ENCODE results near the gene SLC4A1AP. TPM values are rescaled to one million over a fixed set of nuclear protein-coding genes. Genes with fewer than 3 reads are reported as not detected.
A peak's percentile ranks its signal among the peaks of the same experiment; 100 is the strongest.

Gene SLC4A1AP
- total RNA-seq, 1 experiment from 2014 or later: 19.8 TPM

GRCh38 chr2:27627963-27628766 lies 35.5 kb upstream of the SLC4A1AP start:
- DNase-seq (ENCODE audit: low read depth, low spot score): peak; percentile 18
- peak overlapping the region; percentile 88 for H3K9ac ChIP-seq (ENCODE audit: low read length)
- no peak for TF ChIP-seq ZNF274 (IDR thresholded peaks at IDR 0.05; ENCODE audit: low read depth, low read length)
- TF ChIP-seq, protein P1, sequence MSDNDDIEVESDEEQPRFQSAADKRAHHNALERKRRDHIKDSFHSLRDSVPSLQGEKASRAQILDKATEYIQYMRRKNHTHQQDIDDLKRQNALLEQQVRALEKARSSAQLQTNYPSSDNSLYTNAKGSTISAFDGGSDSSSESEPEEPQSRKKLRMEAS (IDR thresholded peaks at IDR 0.05): no peak
- TF ChIP-seq ZFX (IDR thresholded peaks at IDR 0.05): no peak
- TF ChIP-seq RAD21 (IDR thresholded peaks at IDR 0.05; ENCODE audit: low read depth): peak; percentile 14; the same call in 1 of the 2 replicates
- TF ChIP-seq FOSL1 (IDR thresholded peaks at IDR 0.05; ENCODE audit: low read depth): peak; percentile 63; the same call in 1 of the 2 replicates
- no peak for TF ChIP-seq CBX3 (IDR thresholded peaks at IDR 0.05; ENCODE audit: low read depth)
- TF ChIP-seq, protein P2, sequence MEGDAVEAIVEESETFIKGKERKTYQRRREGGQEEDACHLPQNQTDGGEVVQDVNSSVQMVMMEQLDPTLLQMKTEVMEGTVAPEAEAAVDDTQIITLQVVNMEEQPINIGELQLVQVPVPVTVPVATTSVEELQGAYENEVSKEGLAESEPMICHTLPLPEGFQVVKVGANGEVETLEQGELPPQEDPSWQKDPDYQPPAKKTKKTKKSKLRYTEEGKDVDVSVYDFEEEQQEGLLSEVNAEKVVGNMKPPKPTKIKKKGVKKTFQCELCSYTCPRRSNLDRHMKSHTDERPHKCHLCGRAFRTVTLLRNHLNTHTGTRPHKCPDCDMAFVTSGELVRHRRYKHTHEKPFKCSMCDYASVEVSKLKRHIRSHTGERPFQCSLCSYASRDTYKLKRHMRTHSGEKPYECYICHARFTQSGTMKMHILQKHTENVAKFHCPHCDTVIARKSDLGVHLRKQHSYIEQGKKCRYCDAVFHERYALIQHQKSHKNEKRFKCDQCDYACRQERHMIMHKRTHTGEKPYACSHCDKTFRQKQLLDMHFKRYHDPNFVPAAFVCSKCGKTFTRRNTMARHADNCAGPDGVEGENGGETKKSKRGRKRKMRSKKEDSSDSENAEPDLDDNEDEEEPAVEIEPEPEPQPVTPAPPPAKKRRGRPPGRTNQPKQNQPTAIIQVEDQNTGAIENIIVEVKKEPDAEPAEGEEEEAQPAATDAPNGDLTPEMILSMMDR (IDR thresholded peaks at IDR 0.05 in 2 of 3, conservative IDR thresholded peaks at IDR 0.05 in 1 of 3; ENCODE audit: borderline replicate concordance in 1 of 3, insufficient read depth in 1 of 3, low read depth in 2 of 3, low read length in 2 of 3): no peak
- TF ChIP-seq EZH2phosphoT487 (IDR thresholded peaks at IDR 0.05; ENCODE audit: borderline replicate concordance): no peak
- TF ChIP-seq EGR1 (IDR thresholded peaks at IDR 0.05; ENCODE audit: low read depth): no peak
- TF ChIP-seq SRF (IDR thresholded peaks at IDR 0.05; ENCODE audit: low read depth): no peak
- no peak for TF ChIP-seq REST (IDR thresholded peaks at IDR 0.05; ENCODE audit: low read depth)
- no peak for TF ChIP-seq ATF3 (IDR thresholded peaks at IDR 0.05)
- 0 out of 2 replicates have a peak, but pooled peaks have one; percentile 14 for TF ChIP-seq CEBPB (IDR thresholded peaks at IDR 0.05; ENCODE audit: low read depth)
- TF ChIP-seq SP1 (IDR thresholded peaks at IDR 0.05; ENCODE audit: low read depth): no peak; the same call in 1 of the 2 replicates
- no peak for TF ChIP-seq TCF7L2 (IDR thresholded peaks at IDR 0.05; ENCODE audit: borderline replicate concordance, extremely low read depth, insufficient read depth, insufficient read length)
- no peak for TF ChIP-seq SIN3A (IDR thresholded peaks at IDR 0.05; ENCODE audit: low read depth)
- TF ChIP-seq JUND (IDR thresholded peaks at IDR 0.05): peak; percentile 46; the same call in 1 of the 2 replicates
- peaks cover 9 to 24% of the 10 kb centered on the region in 2 experiments for H3K4me1 ChIP-seq (ENCODE audit: control insufficient read depth in 1 of 2, insufficient read depth in 2 of 2, low read length in 2 of 2)
- ChIA-PET RAD21 (ENCODE audit: low non-redundant PET in 1 of 2, low total read pairs in 2 of 2, uncharacterized antibody in 2 of 2, unreplicated experiment in 2 of 2) (interaction anchor here in 1 of 2 experiments (0.8 kb wide), 1 partner anchor 199 kb away, joined by 3 read pairs; no protein-coding TSS in a partner anchor), POLR2A (interaction anchor here (0.9 kb wide), 1 partner anchor 45 kb away, joined by 3 read pairs; the partner anchor contains the start of gene ZNF512), CTCF (interaction anchor here (1.0 kb wide), 1 partner anchor 55 kb away, joined by 4 read pairs; no protein-coding TSS in a partner anchor)
- peak overlapping the region; percentile 97 for H3K4me2 ChIP-seq (ENCODE audit: low read length)
- ATAC-seq: peak; percentile 53
- peaks cover 14% of the 10 kb centered on the region for H3K79me2 ChIP-seq (ENCODE audit: insufficient read depth, low read length)
- intact Hi-C loops (cut with micrococcal nuclease): loop anchor here (2.0 to 10.0 kb wide), 2 partner anchors 183 to 219 kb away; partner anchors contain the start of genes KRTCAP3 and PPM1G
- H4K20me1 ChIP-seq (ENCODE audit: insufficient read depth): no peaks in the 10 kb centered on the region
- no peak overlapping the region for H2AFZ ChIP-seq (ENCODE audit: low read depth, low read length, poor library complexity, severe bottlenecking)
- H3K27ac ChIP-seq (ENCODE audit: low read depth, low read length): peak overlapping the region; percentile 46
- peaks cover 14 to 17% of the 10 kb centered on the region in 2 experiments; a peak in 2 of 4 replicates for H3K36me3 ChIP-seq (ENCODE audit: control insufficient read depth in 1 of 2, insufficient read depth in 2 of 2, low read length in 2 of 2)
- H3K9me2 ChIP-seq (ENCODE audit: insufficient read depth): no peaks in the 10 kb centered on the region
- H3K9me3 ChIP-seq (ENCODE audit: control insufficient read depth in 1 of 2, insufficient read depth in 1 of 2, low read depth in 1 of 2, low read length in 2 of 2): no peaks in the 10 kb centered on the region
- TSS peak; percentile 71 for BruUV-seq (replicated peaks)
- H3K4me3 ChIP-seq (replicated peaks in 1 of 2; ENCODE audit: low read depth in 1 of 2, low read length in 2 of 2): peak overlapping the region; percentile 91 to 93
- no peaks in the 10 kb centered on the region for H3K27me3 ChIP-seq (ENCODE audit: insufficient read depth, low read length)

All from HCT116 (cell line).